ENCODE measurements around the gene TMEM86B. TPM values are rescaled to one million over a fixed set of nuclear protein-coding genes. Genes with fewer than 3 reads are reported as not detected.

TMEM86B gene
- polyA plus RNA-seq, 1 donor from 2014 or later: 2.3 TPM

- H3K79me2 ChIP-seq (replicated peaks; ENCODE audit: insufficient read depth, low read length): no peaks in the 10 kb centered on the region
- no peaks in the 10 kb centered on the region for H3K27me3 ChIP-seq (ENCODE audit: insufficient read depth, low read depth, low read length)
- H4K20me1 ChIP-seq (ENCODE audit: insufficient read depth): no peaks in the 10 kb centered on the region
- no peak overlapping the region for H3K4me3 ChIP-seq (ENCODE audit: low read length)
- TF ChIP-seq SMC3 (conservative IDR thresholded peaks at IDR 0.05; ENCODE audit: poor library complexity) (no peak), POLR2AphosphoS5 (IDR thresholded peaks at IDR 0.05) (no peak), CTCF (IDR thresholded peaks at IDR 0.05; ENCODE audit: poor library complexity, severe bottlenecking) (no peak), RAD21 (conservative IDR thresholded peaks at IDR 0.05) (no peak), EZH2 (IDR thresholded peaks at IDR 0.05; ENCODE audit: borderline replicate concordance, insufficient read depth, low read length, poor library complexity, severe bottlenecking) (no peak), EP300 (conservative IDR thresholded peaks at IDR 0.05; ENCODE audit: poor library complexity, severe bottlenecking) (no peak), MXI1 (conservative IDR thresholded peaks at IDR 0.05; ENCODE audit: poor library complexity, severe bottlenecking) (no peak), REST (IDR thresholded peaks at IDR 0.05; ENCODE audit: borderline replicate concordance) (no peak), TAF1 (IDR thresholded peaks at IDR 0.05; ENCODE audit: low read depth) (no peak)
- no peak overlapping the region for H3K27ac ChIP-seq (ENCODE audit: low read length)
- H3K9me2 ChIP-seq (ENCODE audit: insufficient read depth, low read length): no peaks in the 10 kb centered on the region
- H3K4me2 ChIP-seq (ENCODE audit: low read length): no peak overlapping the region
- no peaks in the 10 kb centered on the region for H3K9me3 ChIP-seq (ENCODE audit: low read length)
- H3F3A ChIP-seq (ENCODE audit: insufficient read depth, low read length, poor library complexity, severe bottlenecking): no peaks in the 10 kb centered on the region
- no peaks in the 10 kb centered on the region for H3K36me3 ChIP-seq (ENCODE audit: insufficient read depth, low read length)
- H3K9ac ChIP-seq (ENCODE audit: low read length): no peak overlapping the region
- H2AFZ ChIP-seq (ENCODE audit: low read depth, low read length): no peak overlapping the region
These were observed 15.6 kb upstream of the TMEM86B start for GRCh38 chr19:55244004-55244680.

- no peak overlapping the region for H3K27ac ChIP-seq (ENCODE audit: low read length)
- no peak overlapping the region for H2AFZ ChIP-seq (ENCODE audit: low read depth, low read length)
- no peaks in the 10 kb centered on the region for H3K9me2 ChIP-seq (ENCODE audit: insufficient read depth, low read length)
- no peak overlapping the region for H3K4me2 ChIP-seq (ENCODE audit: low read length)
- H3K4me3 ChIP-seq (ENCODE audit: low read length): no peak overlapping the region
- no peak for TF ChIP-seq CTCF (IDR thresholded peaks at IDR 0.05; ENCODE audit: poor library complexity, severe bottlenecking)
- H3K36me3 ChIP-seq (ENCODE audit: insufficient read depth, low read length): no peaks in the 10 kb centered on the region
- no peaks in the 10 kb centered on the region for H3K79me2 ChIP-seq (replicated peaks; ENCODE audit: insufficient read depth, low read length)
- no peaks in the 10 kb centered on the region for H3K27me3 ChIP-seq (ENCODE audit: insufficient read depth, low read depth, low read length)
- no peaks in the 10 kb centered on the region for H3K9me3 ChIP-seq (ENCODE audit: low read length)
- H3K9ac ChIP-seq (ENCODE audit: low read length): no peak overlapping the region
- no peaks in the 10 kb centered on the region for H3F3A ChIP-seq (ENCODE audit: insufficient read depth, low read length, poor library complexity, severe bottlenecking)
- H4K20me1 ChIP-seq (ENCODE audit: insufficient read depth): no peaks in the 10 kb centered on the region
These were observed 14.0 kb upstream of the TMEM86B start for GRCh38 chr19:55242517-55242916.

All from neural cell (in vitro differentiated cells).